DMS 273 (cell line): ENCODE data around the gene UBAC1.

Experiments used
- DNase-seq: peaks from one replicate; lab custom pipeline; 2025; ENCODE audit not compliant: unreplicated experiment; lab: John Stamatoyannopoulos, UW

UBAC1 gene

GRCh38 chr9:135961277-135961715 lies at the start of gene UBAC1:
UBAC1 (minus strand) TSS chr9:135961373; CDS start chr9:135961162, 211 bp downstream.
- peak; percentile 98 for DNase-seq

- DNase-seq: no peak
Observed at GRCh38 chr9:136010615-136011361, 49.6 kb upstream of the UBAC1 start.

GRCh38 chr9:136010176-136010575 lies 49.0 kb upstream of the UBAC1 start:
- no peak for DNase-seq

- DNase-seq: no peak
Observed at GRCh38 chr9:136009516-136009915, 48.3 kb upstream of the UBAC1 start.

- DNase-seq: no peak
Observed at GRCh38 chr9:136008693-136008997, 47.5 kb upstream of the UBAC1 start.

GRCh38 chr9:136007934-136008692 lies 46.9 kb upstream of the UBAC1 start:
- DNase-seq: no peak

- DNase-seq: no peak
Observed at GRCh38 chr9:136007276-136007933, 46.2 kb upstream of the UBAC1 start.

GRCh38 chr9:136006169-136006568 lies 45.0 kb upstream of the UBAC1 start:
- no peak for DNase-seq

GRCh38 chr9:136004712-136005111 lies 43.5 kb upstream of the UBAC1 start:
- DNase-seq: no peak

- no peak for DNase-seq
Observed at GRCh38 chr9:136004219-136004618, 43.0 kb upstream of the UBAC1 start.

GRCh38 chr9:136003411-136004218 lies 42.4 kb upstream of the UBAC1 start:
- DNase-seq: no peak

- no peak for DNase-seq
Observed at GRCh38 chr9:136002881-136003280, 41.7 kb upstream of the UBAC1 start.

- no peak for DNase-seq
Observed at GRCh38 chr9:136002215-136002614, 41.0 kb upstream of the UBAC1 start.

GRCh38 chr9:136001231-136001630 lies 40.1 kb upstream of the UBAC1 start:
- DNase-seq: peak; percentile 41

GRCh38 chr9:135998410-135999071 lies 37.4 kb upstream of the UBAC1 start:
- no peak for DNase-seq

- no peak for DNase-seq
Observed at GRCh38 chr9:135998016-135998380, 36.8 kb upstream of the UBAC1 start.

GRCh38 chr9:135997090-135998015 lies 36.2 kb upstream of the UBAC1 start:
- DNase-seq: peak; percentile 45

- DNase-seq: no peak
Observed at GRCh38 chr9:135995816-135996215, 34.6 kb upstream of the UBAC1 start.

GRCh38 chr9:135994501-135995192 lies 33.5 kb upstream of the UBAC1 start:
- DNase-seq: no peak
